Lung microvascular endothelial cell (primary cell): ENCODE data around the gene EGR2. TPM values are rescaled to one million over a fixed set of nuclear protein-coding genes. Genes with fewer than 3 reads are reported as not detected.

Experiments used
- DNase-seq, 2 donors: peaks; one replicate each; pipeline versions ENCODE4 v3.0.0 to v3.0.0-alpha.2; 2010; ENCODE audit warnings: low read depth in 2 of 2
- total RNA-seq: library from RNA; depleted of rRNA; stranded (reverse); fragments of >200 nt; gene quantifications from 2 replicates; pipeline ENCODE4 v1.2.1, GENCODE V29; 2014

The EGR2 gene
- total RNA-seq, 1 donor from 2014 or later, result 0.20 TPM

GRCh38 chr10:62818426-62819011 lies 2.4 kb upstream of the EGR2 start:
- DNase-seq, result peak in 1 of 2 donors; percentile 24

GRCh38 chr10:62817766-62818425 lies 1.7 kb upstream of the EGR2 start:
- peak; percentile 75 to 83 for DNase-seq

- peak; percentile 34 to 38 for DNase-seq
These were observed 1.1 kb upstream of the EGR2 start for GRCh38 chr10:62817121-62817765.

GRCh38 chr10:62816076-62816330 lies 163 bp downstream of the EGR2 start:
- DNase-seq, result no peak

GRCh38 chr10:62815381-62816075 lies 638 bp downstream of the EGR2 start:
- peak; percentile 11 to 30 for DNase-seq

- DNase-seq, result no peak
These were observed 1.3 kb downstream of the EGR2 start for GRCh38 chr10:62814756-62815380.

- no peak for DNase-seq
These were observed 2.2 kb downstream of the EGR2 start for GRCh38 chr10:62813981-62814380.

GRCh38 chr10:62813453-62813852 lies 2.7 kb downstream of the EGR2 start:
- no peak for DNase-seq

GRCh38 chr10:62812672-62813439 lies 3.3 kb downstream of the EGR2 start:
- no peak for DNase-seq

GRCh38 chr10:62811159-62811875 lies 4.8 kb downstream of the EGR2 start:
- no peak for DNase-seq

- DNase-seq, result no peak
These were observed 5.8 kb downstream of the EGR2 start for GRCh38 chr10:62810156-62810902.

- DNase-seq, result no peak
These were observed 9.9 kb downstream of the EGR2 start for GRCh38 chr10:62806251-62806650.

- DNase-seq, result peak; percentile 50 to 64
These were observed 10.7 kb downstream of the EGR2 start for GRCh38 chr10:62805231-62806099.

- DNase-seq, result peak; percentile 88 to 92
These were observed 11.6 kb downstream of the EGR2 start, which contains the start of gene ADO for GRCh38 chr10:62804356-62805230. TSS of gene ADO (plus strand) at chr10:62804720. CDS start at chr10:62805060, 340 bp downstream.

GRCh38 chr10:62803724-62804355 lies 12.3 kb downstream of the EGR2 start:
- no peak for DNase-seq

GRCh38 chr10:62801871-62802270 lies 14.3 kb downstream of the EGR2 start:
- no peak for DNase-seq

GRCh38 chr10:62796896-62797295 lies 19.3 kb downstream of the EGR2 start:
- no peak for DNase-seq
